ENCODE results near the gene ARHGAP19. TPM values are rescaled to one million over a fixed set of nuclear protein-coding genes. Genes with fewer than 3 reads are reported as not detected.
A peak's percentile ranks its signal among the peaks of the same experiment; 100 is the strongest.

Gene ARHGAP19
- total RNA-seq, 4 donors from 2014 or later = 4.5 to 8.4 (median 7.4) TPM

DNA sequence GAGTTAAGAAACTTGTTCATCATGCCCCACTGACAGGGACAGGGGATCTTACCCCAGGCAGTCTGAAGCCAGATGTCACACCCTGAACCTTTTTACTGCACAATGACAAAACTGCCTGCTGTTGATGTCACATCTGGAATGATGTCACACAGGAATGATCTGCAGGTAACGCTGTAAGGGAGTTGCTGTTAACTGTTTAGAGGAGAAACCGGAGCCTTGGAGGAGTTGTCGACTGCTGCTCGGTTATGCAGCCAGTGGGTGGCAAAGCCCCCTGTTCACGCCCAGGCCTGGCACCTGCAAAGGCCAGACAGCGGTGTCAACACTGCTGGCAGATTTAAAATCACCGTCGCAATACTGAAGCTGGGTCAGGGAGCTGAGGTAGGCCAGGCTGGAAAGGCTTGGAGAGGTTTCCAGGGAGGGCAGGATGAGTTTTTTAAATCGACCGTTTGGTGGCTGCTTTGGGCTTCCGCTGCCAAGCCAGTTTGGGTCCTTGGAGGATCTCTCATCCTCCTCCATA is 96.7 kb downstream of the ARHGAP19 start:
- intact Hi-C loops (cut with DNase I; ENCODE audit: low total_unique reads) (no loop called here), in situ Hi-C loops (cut with MboI; ENCODE audit: low pct_ligation_motif_present in 1 of 4, low pct_unique_long_range_greater_than_20kb in 1 of 4, low sequenced_read_pairs in 3 of 4) (no loop called here)
- Histone ChIP-seq H3K27me3 (peaks cover 71% of the 10 kb centered on the region), H3K9me3 (no peaks in the 10 kb centered on the region), H3K36me3 (no peaks in the 10 kb centered on the region), H3K27ac (no peak overlapping the region), H3K4me1 (peaks cover 0 to 10% (median 8%) of the 10 kb centered on the region in 4 donors), H3K4me3 (peak overlapping the region in 3 of 4 donors; percentile 18 to 48 (median 31))
- no peak for DNase-seq
- 23% methylated on average over 11 of the region's 11 CpGs; no CpG with 5 or more reads in 1 of the 2 donors for WGBS, 2 donors (ENCODE audit: low coverage in 1 of 2)
- TF ChIP-seq POLR2A (IDR thresholded peaks at IDR 0.05) = no peak
- TF ChIP-seq EP300 (IDR thresholded peaks at IDR 0.05; ENCODE audit: low read depth) = no peak
- TF ChIP-seq, protein P1, sequence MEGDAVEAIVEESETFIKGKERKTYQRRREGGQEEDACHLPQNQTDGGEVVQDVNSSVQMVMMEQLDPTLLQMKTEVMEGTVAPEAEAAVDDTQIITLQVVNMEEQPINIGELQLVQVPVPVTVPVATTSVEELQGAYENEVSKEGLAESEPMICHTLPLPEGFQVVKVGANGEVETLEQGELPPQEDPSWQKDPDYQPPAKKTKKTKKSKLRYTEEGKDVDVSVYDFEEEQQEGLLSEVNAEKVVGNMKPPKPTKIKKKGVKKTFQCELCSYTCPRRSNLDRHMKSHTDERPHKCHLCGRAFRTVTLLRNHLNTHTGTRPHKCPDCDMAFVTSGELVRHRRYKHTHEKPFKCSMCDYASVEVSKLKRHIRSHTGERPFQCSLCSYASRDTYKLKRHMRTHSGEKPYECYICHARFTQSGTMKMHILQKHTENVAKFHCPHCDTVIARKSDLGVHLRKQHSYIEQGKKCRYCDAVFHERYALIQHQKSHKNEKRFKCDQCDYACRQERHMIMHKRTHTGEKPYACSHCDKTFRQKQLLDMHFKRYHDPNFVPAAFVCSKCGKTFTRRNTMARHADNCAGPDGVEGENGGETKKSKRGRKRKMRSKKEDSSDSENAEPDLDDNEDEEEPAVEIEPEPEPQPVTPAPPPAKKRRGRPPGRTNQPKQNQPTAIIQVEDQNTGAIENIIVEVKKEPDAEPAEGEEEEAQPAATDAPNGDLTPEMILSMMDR (IDR thresholded peaks at IDR 0.05) = no peak
- no peak for TF ChIP-seq POLR2AphosphoS5 (IDR thresholded peaks at IDR 0.05)

DNA sequence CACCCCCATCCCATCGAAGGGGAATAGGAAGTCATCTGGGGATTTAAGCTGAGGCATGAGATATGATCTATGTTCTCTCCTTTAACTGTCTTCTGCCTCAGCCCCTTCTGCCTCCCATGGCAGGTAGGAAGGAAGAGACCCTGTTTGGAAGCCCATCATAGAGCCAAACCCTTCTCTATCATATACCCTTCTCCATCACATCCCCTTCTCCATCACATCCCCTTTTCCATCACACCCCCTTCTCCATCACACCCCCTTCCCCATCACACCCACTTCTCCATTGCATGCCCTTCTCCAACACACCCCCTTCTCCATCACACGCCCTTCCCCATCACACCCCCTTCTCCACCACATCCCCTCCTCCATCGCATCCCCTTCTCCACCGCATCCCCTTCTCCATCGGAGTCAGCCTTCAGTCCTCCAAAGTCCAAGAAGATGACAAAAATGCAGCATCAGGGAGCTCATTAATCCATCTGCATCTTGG is 99.4 kb downstream of the ARHGAP19 start:
- in situ Hi-C loops (cut with MboI; ENCODE audit: low pct_ligation_motif_present in 1 of 4, low pct_unique_long_range_greater_than_20kb in 1 of 4, low sequenced_read_pairs in 3 of 4) = no loop called here
- Histone ChIP-seq H3K4me3 (no peak overlapping the region), H3K27ac (no peak overlapping the region), H3K36me3 (no peaks in the 10 kb centered on the region), H3K4me1 (peaks cover 0 to 10% (median 8%) of the 10 kb centered on the region in 4 donors), H3K27me3 (peaks cover 76% of the 10 kb centered on the region), H3K9me3 (no peaks in the 10 kb centered on the region)
- WGBS, 2 donors (ENCODE audit: low coverage in 1 of 2) = 94 to 100% methylated on average over 1 to 5 of the region's 5 CpGs
- no peak for DNase-seq
- TF ChIP-seq POLR2A (IDR thresholded peaks at IDR 0.05) (no peak), EP300 (IDR thresholded peaks at IDR 0.05; ENCODE audit: low read depth) (no peak), POLR2AphosphoS5 (IDR thresholded peaks at IDR 0.05) (no peak)
- TF ChIP-seq, protein P1 (IDR thresholded peaks at IDR 0.05) = no peak
- intact Hi-C loops (cut with DNase I; ENCODE audit: low total_unique reads) = no loop called here

GRCh38 chr10:97190450-97190849 is 102.0 kb downstream of the ARHGAP19 start:
- Histone ChIP-seq H3K36me3 (no peaks in the 10 kb centered on the region), H3K4me1 (peaks cover 5 to 6% (median 5%) of the 10 kb centered on the region in 4 donors), H3K27ac (no peak overlapping the region), H3K27me3 (peaks cover 76% of the 10 kb centered on the region), H3K4me3 (no peak overlapping the region), H3K9me3 (no peaks in the 10 kb centered on the region)
- TF ChIP-seq POLR2A (IDR thresholded peaks at IDR 0.05) (no peak), EP300 (IDR thresholded peaks at IDR 0.05; ENCODE audit: low read depth) (no peak), POLR2AphosphoS5 (IDR thresholded peaks at IDR 0.05) (no peak)
- TF ChIP-seq, protein P1 (IDR thresholded peaks at IDR 0.05) = no peak
- WGBS, 2 donors (ENCODE audit: low coverage in 1 of 2) = 63 to 80% methylated on average over 1 to 2 of the region's 2 CpGs
- no peak for DNase-seq
- in situ Hi-C loops (cut with MboI; ENCODE audit: low pct_ligation_motif_present in 1 of 4, low pct_unique_long_range_greater_than_20kb in 1 of 4, low sequenced_read_pairs in 3 of 4) = no loop called here
- intact Hi-C loops (cut with DNase I; ENCODE audit: low total_unique reads) = no loop called here

GRCh38 chr10:97188261-97188711 is 104.2 kb downstream of the ARHGAP19 start:
- H3K4me3 ChIP-seq = no peak overlapping the region
- intact Hi-C loops (cut with DNase I; ENCODE audit: low total_unique reads) = no loop called here
- H3K27me3 ChIP-seq = peaks cover 74% of the 10 kb centered on the region
- TF ChIP-seq, protein P1 (IDR thresholded peaks at IDR 0.05) = no peak
- TF ChIP-seq EP300 (IDR thresholded peaks at IDR 0.05; ENCODE audit: low read depth) = no peak
- no peak for TF ChIP-seq POLR2A (IDR thresholded peaks at IDR 0.05)
- TF ChIP-seq POLR2AphosphoS5 (IDR thresholded peaks at IDR 0.05) = no peak
- in situ Hi-C loops (cut with MboI; ENCODE audit: low pct_ligation_motif_present in 1 of 4, low pct_unique_long_range_greater_than_20kb in 1 of 4, low sequenced_read_pairs in 3 of 4) = no loop called here
- H3K4me1 ChIP-seq = peaks cover 5 to 9% (median 7%) of the 10 kb centered on the region in 4 donors
- no peaks in the 10 kb centered on the region for H3K36me3 ChIP-seq
- 47% methylated on average over 10 of the region's 11 CpGs; no CpG with 5 or more reads in 1 of the 2 donors for WGBS, 2 donors (ENCODE audit: low coverage in 1 of 2)
- H3K27ac ChIP-seq = no peak overlapping the region
- no peak for DNase-seq
- no peaks in the 10 kb centered on the region for H3K9me3 ChIP-seq

Measured in transverse colon (tissue), 4 donors.